C4-2B (cell line): Measurements from ENCODE around the gene UBE2D1.
A peak's percentile ranks its signal among the peaks of the same experiment; 100 is the strongest.
"Not testable (repeated sequence)": the region's sequence is repeated elsewhere in the genome, so short reads cannot be mapped to it uniquely, and the experiment has no call there.

Experiments used
- H3K27ac ChIP-seq: fragments of 450-650 bp; 2 replicates; pipeline ENCODE4 v1.5.1; 2017
- CTCF ChIP-seq: fragments of 450-650 bp; conservative IDR thresholded peaks from 2 replicates; pipeline ENCODE4 v1.5.1; 2017; ENCODE audit warnings: mild to moderate bottlenecking
- ZFX ChIP-seq: fragments of 450-650 bp; IDR thresholded peaks from 2 replicates; pipeline ENCODE4 v1.6.1; 2017

UBE2D1 gene

GRCh38 chr10:58412502-58412961 lies 77.7 kb downstream of the UBE2D1 start:
- no peak for TF ChIP-seq ZFX
- 0 out of 2 replicates have a peak, but pooled peaks have one; percentile 4 for TF ChIP-seq CTCF
- no peak overlapping the region for H3K27ac ChIP-seq

DNA sequence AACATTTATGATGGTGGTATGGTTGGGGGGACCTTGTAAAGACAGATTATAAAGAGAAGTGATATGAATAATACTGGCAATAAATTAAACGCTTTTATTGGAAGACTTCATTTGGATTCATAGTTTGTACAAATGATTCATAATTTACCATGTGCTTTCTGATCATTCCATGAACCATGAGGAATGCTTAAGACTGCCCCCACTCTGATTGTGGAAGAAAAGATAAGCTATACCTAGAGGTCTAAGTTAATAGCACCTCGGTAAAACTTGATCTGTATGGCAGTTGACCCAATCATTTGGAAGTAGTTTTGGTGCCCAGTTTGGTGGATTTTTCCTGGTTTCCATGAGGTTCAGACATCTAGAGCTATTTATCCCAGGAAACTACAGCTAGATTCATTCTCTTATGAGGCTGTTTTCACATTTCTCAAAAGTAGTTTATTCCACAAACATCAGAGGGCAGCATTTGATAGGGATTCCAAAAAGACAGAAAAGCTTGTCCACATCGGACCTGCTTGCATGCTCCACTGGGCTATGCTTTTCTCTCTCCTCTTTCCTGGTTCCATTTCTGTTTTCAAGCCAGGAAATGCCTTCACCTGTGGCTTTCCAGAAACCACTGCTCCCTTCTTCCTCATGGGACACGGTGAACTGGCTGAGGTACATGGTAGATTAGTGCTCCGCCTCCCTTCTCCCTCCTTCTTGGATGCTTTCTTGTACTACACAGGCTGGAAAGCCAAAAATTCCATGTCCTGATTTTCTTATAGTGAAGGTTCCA lies 79.7 kb downstream of the UBE2D1 start:
- H3K27ac ChIP-seq, result no peak overlapping the region; the same call in 1 of the 2 replicates
- TF ChIP-seq ZFX (no peak), CTCF (peak; percentile 67)

DNA sequence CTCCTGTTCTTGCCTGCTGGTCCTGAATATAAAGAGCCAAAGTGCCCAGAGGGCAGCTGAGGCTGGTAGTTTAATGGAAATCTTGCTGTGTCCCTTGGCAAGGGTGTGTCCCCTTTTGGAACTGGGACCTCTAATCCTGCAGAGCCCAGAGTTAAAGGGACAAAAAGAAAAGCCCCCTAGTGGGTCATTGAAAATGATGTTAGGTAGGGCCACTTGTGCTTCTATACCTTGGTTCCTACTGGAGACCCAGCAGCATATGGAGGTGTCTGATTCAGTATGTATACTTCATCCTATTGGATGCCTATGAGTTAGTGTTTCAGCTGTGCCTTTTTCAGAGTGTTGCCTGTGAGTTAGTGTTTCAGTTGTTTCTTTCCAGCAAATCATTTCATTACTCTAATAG lies 81.0 kb downstream of the UBE2D1 start:
- no peak overlapping the region for H3K27ac ChIP-seq
- TF ChIP-seq ZFX, result no peak
- TF ChIP-seq CTCF, result no peak

DNA sequence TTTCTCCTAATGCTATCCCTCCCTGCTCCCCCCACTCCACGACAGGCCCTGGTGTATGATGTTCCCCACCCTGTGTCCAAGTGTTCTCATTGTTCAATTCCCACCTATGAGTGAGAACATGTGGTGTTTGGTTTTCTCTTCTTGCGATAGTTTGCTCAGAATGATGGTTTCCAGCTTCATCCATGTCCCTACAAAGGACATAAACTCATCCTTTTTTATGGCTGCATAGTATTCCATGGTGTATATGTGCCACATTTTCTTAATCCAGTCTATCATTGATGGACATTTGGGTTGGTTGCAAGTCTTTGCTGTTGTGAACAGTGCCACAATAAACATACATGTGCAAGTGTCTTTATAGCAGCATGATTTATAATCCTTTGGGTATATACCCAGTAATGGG lies 83.1 kb downstream of the UBE2D1 start:
- not testable (repeated sequence) for H3K27ac ChIP-seq
